Measurements from ENCODE around the gene ZNF483. TPM values are rescaled to one million over a fixed set of nuclear protein-coding genes. Genes with fewer than 3 reads are reported as not detected.

Gene ZNF483
- total and polyA plus RNA-seq, 9 of the 15 experiments (the other 6 are each of a cell fraction or from before 2014, with no cell fraction given): 0.04 to 1.0 (median 0.38) TPM

DNA sequence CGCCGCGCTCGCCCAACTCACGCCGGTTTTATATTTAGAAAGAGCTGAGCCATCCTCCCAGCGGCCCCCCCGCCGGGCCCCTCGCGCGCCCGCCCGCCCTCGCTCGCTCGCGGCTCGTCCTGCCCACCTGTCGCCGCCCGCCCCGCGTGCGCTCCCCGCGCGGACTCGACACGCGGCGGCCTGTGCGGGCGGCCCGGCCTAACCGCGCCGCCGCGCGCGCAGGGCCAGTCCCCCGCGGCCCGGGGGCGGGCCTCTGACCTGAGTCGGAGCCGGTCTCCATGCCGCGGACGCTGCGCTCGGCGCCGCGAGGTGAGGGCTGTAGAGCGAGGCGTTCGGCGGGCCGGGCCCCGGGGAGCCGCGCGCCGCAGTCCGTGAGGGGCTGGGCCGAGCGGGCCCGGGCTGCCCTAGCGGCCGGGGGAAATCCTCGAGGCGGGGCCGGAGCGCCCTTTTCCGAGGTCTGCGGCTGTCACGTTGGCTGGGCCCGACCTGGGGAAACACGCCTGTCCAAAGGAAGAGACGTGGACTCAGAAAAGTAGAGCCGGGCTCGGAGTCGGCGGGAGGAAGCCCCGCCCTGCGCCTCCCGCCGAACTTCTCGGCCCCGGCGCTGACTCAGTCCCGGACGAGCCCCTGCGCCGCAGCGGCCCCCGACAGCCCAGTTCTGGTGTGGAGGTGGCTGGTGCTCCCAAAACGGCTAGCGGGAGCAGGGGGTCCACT is 41.0 kb upstream of the ZNF483 start, which contains the start of gene ECPAS (continued):
- TF ChIP-seq, protein P1, sequence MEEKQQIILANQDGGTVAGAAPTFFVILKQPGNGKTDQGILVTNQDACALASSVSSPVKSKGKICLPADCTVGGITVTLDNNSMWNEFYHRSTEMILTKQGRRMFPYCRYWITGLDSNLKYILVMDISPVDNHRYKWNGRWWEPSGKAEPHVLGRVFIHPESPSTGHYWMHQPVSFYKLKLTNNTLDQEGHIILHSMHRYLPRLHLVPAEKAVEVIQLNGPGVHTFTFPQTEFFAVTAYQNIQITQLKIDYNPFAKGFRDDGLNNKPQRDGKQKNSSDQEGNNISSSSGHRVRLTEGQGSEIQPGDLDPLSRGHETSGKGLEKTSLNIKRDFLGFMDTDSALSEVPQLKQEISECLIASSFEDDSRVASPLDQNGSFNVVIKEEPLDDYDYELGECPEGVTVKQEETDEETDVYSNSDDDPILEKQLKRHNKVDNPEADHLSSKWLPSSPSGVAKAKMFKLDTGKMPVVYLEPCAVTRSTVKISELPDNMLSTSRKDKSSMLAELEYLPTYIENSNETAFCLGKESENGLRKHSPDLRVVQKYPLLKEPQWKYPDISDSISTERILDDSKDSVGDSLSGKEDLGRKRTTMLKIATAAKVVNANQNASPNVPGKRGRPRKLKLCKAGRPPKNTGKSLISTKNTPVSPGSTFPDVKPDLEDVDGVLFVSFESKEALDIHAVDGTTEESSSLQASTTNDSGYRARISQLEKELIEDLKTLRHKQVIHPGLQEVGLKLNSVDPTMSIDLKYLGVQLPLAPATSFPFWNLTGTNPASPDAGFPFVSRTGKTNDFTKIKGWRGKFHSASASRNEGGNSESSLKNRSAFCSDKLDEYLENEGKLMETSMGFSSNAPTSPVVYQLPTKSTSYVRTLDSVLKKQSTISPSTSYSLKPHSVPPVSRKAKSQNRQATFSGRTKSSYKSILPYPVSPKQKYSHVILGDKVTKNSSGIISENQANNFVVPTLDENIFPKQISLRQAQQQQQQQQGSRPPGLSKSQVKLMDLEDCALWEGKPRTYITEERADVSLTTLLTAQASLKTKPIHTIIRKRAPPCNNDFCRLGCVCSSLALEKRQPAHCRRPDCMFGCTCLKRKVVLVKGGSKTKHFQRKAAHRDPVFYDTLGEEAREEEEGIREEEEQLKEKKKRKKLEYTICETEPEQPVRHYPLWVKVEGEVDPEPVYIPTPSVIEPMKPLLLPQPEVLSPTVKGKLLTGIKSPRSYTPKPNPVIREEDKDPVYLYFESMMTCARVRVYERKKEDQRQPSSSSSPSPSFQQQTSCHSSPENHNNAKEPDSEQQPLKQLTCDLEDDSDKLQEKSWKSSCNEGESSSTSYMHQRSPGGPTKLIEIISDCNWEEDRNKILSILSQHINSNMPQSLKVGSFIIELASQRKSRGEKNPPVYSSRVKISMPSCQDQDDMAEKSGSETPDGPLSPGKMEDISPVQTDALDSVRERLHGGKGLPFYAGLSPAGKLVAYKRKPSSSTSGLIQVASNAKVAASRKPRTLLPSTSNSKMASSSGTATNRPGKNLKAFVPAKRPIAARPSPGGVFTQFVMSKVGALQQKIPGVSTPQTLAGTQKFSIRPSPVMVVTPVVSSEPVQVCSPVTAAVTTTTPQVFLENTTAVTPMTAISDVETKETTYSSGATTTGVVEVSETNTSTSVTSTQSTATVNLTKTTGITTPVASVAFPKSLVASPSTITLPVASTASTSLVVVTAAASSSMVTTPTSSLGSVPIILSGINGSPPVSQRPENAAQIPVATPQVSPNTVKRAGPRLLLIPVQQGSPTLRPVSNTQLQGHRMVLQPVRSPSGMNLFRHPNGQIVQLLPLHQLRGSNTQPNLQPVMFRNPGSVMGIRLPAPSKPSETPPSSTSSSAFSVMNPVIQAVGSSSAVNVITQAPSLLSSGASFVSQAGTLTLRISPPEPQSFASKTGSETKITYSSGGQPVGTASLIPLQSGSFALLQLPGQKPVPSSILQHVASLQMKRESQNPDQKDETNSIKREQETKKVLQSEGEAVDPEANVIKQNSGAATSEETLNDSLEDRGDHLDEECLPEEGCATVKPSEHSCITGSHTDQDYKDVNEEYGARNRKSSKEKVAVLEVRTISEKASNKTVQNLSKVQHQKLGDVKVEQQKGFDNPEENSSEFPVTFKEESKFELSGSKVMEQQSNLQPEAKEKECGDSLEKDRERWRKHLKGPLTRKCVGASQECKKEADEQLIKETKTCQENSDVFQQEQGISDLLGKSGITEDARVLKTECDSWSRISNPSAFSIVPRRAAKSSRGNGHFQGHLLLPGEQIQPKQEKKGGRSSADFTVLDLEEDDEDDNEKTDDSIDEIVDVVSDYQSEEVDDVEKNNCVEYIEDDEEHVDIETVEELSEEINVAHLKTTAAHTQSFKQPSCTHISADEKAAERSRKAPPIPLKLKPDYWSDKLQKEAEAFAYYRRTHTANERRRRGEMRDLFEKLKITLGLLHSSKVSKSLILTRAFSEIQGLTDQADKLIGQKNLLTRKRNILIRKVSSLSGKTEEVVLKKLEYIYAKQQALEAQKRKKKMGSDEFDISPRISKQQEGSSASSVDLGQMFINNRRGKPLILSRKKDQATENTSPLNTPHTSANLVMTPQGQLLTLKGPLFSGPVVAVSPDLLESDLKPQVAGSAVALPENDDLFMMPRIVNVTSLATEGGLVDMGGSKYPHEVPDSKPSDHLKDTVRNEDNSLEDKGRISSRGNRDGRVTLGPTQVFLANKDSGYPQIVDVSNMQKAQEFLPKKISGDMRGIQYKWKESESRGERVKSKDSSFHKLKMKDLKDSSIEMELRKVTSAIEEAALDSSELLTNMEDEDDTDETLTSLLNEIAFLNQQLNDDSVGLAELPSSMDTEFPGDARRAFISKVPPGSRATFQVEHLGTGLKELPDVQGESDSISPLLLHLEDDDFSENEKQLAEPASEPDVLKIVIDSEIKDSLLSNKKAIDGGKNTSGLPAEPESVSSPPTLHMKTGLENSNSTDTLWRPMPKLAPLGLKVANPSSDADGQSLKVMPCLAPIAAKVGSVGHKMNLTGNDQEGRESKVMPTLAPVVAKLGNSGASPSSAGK (IDR thresholded peaks at IDR 0.05): no peak
- peak; percentile 82 for TF ChIP-seq CXXC5 (CRISPR knock-in tag; IDR thresholded peaks at IDR 0.05)
- TF ChIP-seq NR2F6 (CRISPR knock-in tag; IDR thresholded peaks at IDR 0.05): no peak
- TF ChIP-seq, protein P2, sequence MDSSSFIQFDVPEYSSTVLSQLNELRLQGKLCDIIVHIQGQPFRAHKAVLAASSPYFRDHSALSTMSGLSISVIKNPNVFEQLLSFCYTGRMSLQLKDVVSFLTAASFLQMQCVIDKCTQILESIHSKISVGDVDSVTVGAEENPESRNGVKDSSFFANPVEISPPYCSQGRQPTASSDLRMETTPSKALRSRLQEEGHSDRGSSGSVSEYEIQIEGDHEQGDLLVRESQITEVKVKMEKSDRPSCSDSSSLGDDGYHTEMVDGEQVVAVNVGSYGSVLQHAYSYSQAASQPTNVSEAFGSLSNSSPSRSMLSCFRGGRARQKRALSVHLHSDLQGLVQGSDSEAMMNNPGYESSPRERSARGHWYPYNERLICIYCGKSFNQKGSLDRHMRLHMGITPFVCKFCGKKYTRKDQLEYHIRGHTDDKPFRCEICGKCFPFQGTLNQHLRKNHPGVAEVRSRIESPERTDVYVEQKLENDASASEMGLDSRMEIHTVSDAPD (CRISPR knock-in tag; IDR thresholded peaks at IDR 0.05): no peak
- TF ChIP-seq, protein P3, sequence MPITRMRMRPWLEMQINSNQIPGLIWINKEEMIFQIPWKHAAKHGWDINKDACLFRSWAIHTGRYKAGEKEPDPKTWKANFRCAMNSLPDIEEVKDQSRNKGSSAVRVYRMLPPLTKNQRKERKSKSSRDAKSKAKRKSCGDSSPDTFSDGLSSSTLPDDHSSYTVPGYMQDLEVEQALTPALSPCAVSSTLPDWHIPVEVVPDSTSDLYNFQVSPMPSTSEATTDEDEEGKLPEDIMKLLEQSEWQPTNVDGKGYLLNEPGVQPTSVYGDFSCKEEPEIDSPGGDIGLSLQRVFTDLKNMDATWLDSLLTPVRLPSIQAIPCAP (CRISPR knock-in tag; IDR thresholded peaks at IDR 0.05; ENCODE audit: borderline replicate concordance): no peak
- no peak for TF ChIP-seq ZNF79 (CRISPR knock-in tag; IDR thresholded peaks at IDR 0.05; ENCODE audit: low read depth)
- no peak for TF ChIP-seq FOXK1 (CRISPR knock-in tag; IDR thresholded peaks at IDR 0.05; ENCODE audit: borderline replicate concordance)
- no peak for TF ChIP-seq ETV6 (IDR thresholded peaks at IDR 0.05; ENCODE audit: borderline replicate concordance in 1 of 2, low read depth in 2 of 2, low read length in 1 of 2)
- no peak for TF ChIP-seq ETV6 (CRISPR knock-in tag; IDR thresholded peaks at IDR 0.05; ENCODE audit: borderline replicate concordance)
- TF ChIP-seq BACH1 (tag; IDR thresholded peaks at IDR 0.05): no peak
- TF ChIP-seq KLF6 (CRISPR knock-in tag; IDR thresholded peaks at IDR 0.05; ENCODE audit: borderline replicate concordance): no peak
- no peak for TF ChIP-seq DACH1 (IDR thresholded peaks at IDR 0.05; ENCODE audit: partially characterized antibody)
- TF ChIP-seq FOSL1 (tag; conservative IDR thresholded peaks at IDR 0.05): peak; percentile 76
- TF ChIP-seq ZEB2 (IDR thresholded peaks at IDR 0.05): no peak
- TF ChIP-seq RFX5 (IDR thresholded peaks at IDR 0.05; ENCODE audit: low read depth, low read length): no peak

Measured in K562 (cell line).